Endothelial cell (in vitro differentiated cells): ENCODE data around the gene ARHGAP18. TPM values are rescaled to one million over a fixed set of nuclear protein-coding genes. Genes with fewer than 3 reads are reported as not detected.

ENCODE experiments used
- DNase-seq: peaks from one replicate; pipeline ENCODE4 v3.0.0; 2021; ENCODE audit warnings: low spot score
- H3K27ac Mint-ChIP-seq: one replicate; pipeline ENCODE4 v1.8.0; 2021; ENCODE audit warnings: mixed read lengths, inconsistent platforms; ENCODE audit not compliant: unreplicated experiment
- H3K27me3 Mint-ChIP-seq: one replicate; pipeline ENCODE4 v1.8.0; 2021; ENCODE audit warnings: mild to moderate bottlenecking, moderate library complexity, mixed read lengths, inconsistent platforms; ENCODE audit not compliant: unreplicated experiment
- H3K36me3 Mint-ChIP-seq: one replicate; pipeline ENCODE4 v1.8.0; 2021; ENCODE audit warnings: mild to moderate bottlenecking, low read depth, mixed read lengths, inconsistent platforms; ENCODE audit not compliant: unreplicated experiment
- H3K4me1 Mint-ChIP-seq: one replicate; pipeline ENCODE4 v1.8.0; 2021; ENCODE audit warnings: mild to moderate bottlenecking, mixed read lengths, inconsistent platforms; ENCODE audit not compliant: unreplicated experiment
- H3K4me3 Mint-ChIP-seq: one replicate; pipeline ENCODE4 v1.8.0; 2021; ENCODE audit warnings: mild to moderate bottlenecking, mixed read lengths, inconsistent platforms; ENCODE audit not compliant: unreplicated experiment
- H3K9me3 Mint-ChIP-seq: one replicate; pipeline ENCODE4 v1.8.0; 2021; ENCODE audit warnings: mixed read lengths, inconsistent platforms; ENCODE audit not compliant: unreplicated experiment
- CTCF ChIP-seq: fragments of 200-600 bp; sonication (generic); IDR thresholded peaks from one replicate; pipeline ENCODE4 v1.5.0; 2021; ENCODE audit warnings: antibody characterized with exemption; ENCODE audit not compliant: unreplicated experiment
- total RNA-seq: library from RNA; stranded (reverse); fragmentation: NEBNext Ultra II Directional; extraction: Animal tissue kit (Norgen Biotek cat#: 25700); gene quantifications from one replicate; pipeline ENCODE4 v1.2.1, GENCODE V29; 2021; ENCODE audit not compliant: unreplicated experiment

ARHGAP18 gene
- total RNA-seq, 1 donor from 2014 or later, result 102 TPM

- Mint-ChIP-seq H3K36me3 (peaks cover 30% of the 10 kb centered on the region), H3K27me3 (peaks cover 7% of the 10 kb centered on the region), H3K4me3 (peak overlapping the region; percentile 26), H3K9me3 (no peaks in the 10 kb centered on the region), H3K27ac (peak overlapping the region; percentile 85), H3K4me1 (peaks cover 72% of the 10 kb centered on the region)
- no peak for TF ChIP-seq CTCF
- no peak for DNase-seq
These were observed 22.9 kb downstream of the ARHGAP18 start for GRCh38 chr6:129686941-129687627.

DNA sequence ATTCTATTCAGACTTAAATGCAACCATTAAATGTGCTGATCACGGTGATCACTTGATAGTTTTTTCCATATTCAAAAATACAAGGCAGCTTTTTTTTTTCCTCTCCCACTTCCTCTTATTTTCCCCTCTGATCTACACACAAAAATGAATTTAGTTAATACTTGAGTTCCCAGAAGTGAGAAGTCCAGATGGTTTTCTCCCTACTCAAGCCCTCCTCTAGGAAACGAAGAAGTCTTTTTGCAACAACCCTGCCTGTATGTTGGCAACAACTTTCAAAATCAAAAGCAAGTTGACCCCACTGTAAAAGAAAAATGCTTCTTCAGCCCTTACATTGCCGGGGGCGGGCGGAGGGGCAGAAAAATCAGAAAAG lies 24.3 kb downstream of the ARHGAP18 start:
- peak overlapping the region; percentile 86 for H3K27ac Mint-ChIP-seq
- no peak for TF ChIP-seq CTCF
- peaks cover 7% of the 10 kb centered on the region for H3K27me3 Mint-ChIP-seq
- H3K9me3 Mint-ChIP-seq, result no peaks in the 10 kb centered on the region
- H3K36me3 Mint-ChIP-seq, result peaks cover 32% of the 10 kb centered on the region
- no peak for DNase-seq
- no peak overlapping the region for H3K4me3 Mint-ChIP-seq
- peaks cover 73% of the 10 kb centered on the region for H3K4me1 Mint-ChIP-seq

- H3K36me3 Mint-ChIP-seq, result peaks cover 32% of the 10 kb centered on the region
- H3K4me1 Mint-ChIP-seq, result peaks cover 77% of the 10 kb centered on the region
- no peak for TF ChIP-seq CTCF
- H3K9me3 Mint-ChIP-seq, result no peaks in the 10 kb centered on the region
- peaks cover 7% of the 10 kb centered on the region for H3K27me3 Mint-ChIP-seq
- H3K4me3 Mint-ChIP-seq, result no peak overlapping the region
- peak overlapping the region; percentile 97 for H3K27ac Mint-ChIP-seq
- no peak for DNase-seq
These were observed 24.9 kb downstream of the ARHGAP18 start for GRCh38 chr6:129684903-129685661.

DNA sequence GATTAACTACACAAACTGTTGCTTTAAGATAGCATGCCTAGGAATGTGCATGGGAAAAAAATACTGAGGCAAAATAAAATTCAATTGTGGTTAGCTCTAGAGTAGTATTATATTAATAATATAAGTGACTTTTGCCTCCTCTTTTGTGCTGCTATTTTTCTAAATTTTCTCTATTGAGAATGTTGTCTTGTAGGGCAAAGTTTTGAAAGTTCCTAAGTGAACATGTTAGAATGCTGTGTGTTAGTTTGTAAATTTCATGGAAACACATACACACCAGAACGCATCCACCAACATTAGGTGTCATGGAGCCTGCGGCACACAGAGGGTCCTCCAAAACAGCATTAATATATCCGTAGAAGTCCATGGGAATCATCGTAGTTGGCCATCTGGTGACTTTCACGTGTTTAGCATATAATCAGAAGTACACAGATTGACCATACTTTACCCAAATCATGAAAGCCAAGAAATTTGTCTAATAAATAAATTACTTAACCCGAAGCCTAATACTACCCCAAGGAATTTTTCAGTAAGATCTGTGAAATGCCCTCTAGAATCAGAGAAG lies 25.6 kb downstream of the ARHGAP18 start:
- Mint-ChIP-seq H3K36me3 (peaks cover 32% of the 10 kb centered on the region), H3K9me3 (no peaks in the 10 kb centered on the region), H3K4me1 (peaks cover 80% of the 10 kb centered on the region), H3K4me3 (peak overlapping the region; percentile 73), H3K27ac (peak overlapping the region; percentile 97), H3K27me3 (peaks cover 7% of the 10 kb centered on the region)
- TF ChIP-seq CTCF, result no peak
- no peak for DNase-seq
